H9 (cell line): ENCODE results near the gene PLD3. TPM values are rescaled to one million over a fixed set of nuclear protein-coding genes. Genes with fewer than 3 reads are reported as not detected.

Experiments
- DNase-seq: peaks from one replicate; pipeline ENCODE4 v3.0.0-alpha.2; 2017
- H2AFZ ChIP-seq: one replicate; pipeline ENCODE4 v1.6.1; 2013; ENCODE audit warnings: mild to moderate bottlenecking, low read length, control low read depth, moderate library complexity
- H2AK5ac ChIP-seq: 2 replicates; pipeline ENCODE4 v1.6.1; 2013; ENCODE audit warnings: low read length, control low read depth, mixed read lengths; ENCODE audit not compliant: insufficient read length
- H2BK120ac ChIP-seq: one replicate; pipeline ENCODE4 v1.6.1; 2013; ENCODE audit warnings: low read depth, mild to moderate bottlenecking, low read length, control low read depth, inconsistent platforms; ENCODE audit not compliant: poor library complexity, severe bottlenecking
- H2BK12ac ChIP-seq: 2 replicates; pipeline ENCODE4 v1.6.1; 2013; ENCODE audit warnings: low read length, control low read depth, mixed read lengths, low read depth; ENCODE audit not compliant: insufficient read length
- H2BK15ac ChIP-seq: 2 replicates; pipeline ENCODE4 v1.6.1; 2013; ENCODE audit warnings: low read depth, low read length, control low read depth
- H2BK20ac ChIP-seq: one replicate; pipeline ENCODE4 v1.6.1; 2013; ENCODE audit warnings: low read depth, mild to moderate bottlenecking, low read length, control low read depth, inconsistent platforms; ENCODE audit not compliant: poor library complexity, severe bottlenecking
- H2BK5ac ChIP-seq: 2 replicates; pipeline ENCODE4 v1.6.1; 2013; ENCODE audit warnings: low read length, control low read depth, mixed read lengths; ENCODE audit not compliant: insufficient read length
- H3K14ac ChIP-seq: 2 replicates; pipeline ENCODE4 v1.6.1; 2013; ENCODE audit warnings: low read length, control low read depth; ENCODE audit not compliant: insufficient read depth
- H3K18ac ChIP-seq: 2 replicates; pipeline ENCODE4 v1.6.1; 2013; ENCODE audit warnings: low read depth, mild to moderate bottlenecking, mixed read lengths, low read length, control low read depth; ENCODE audit not compliant: insufficient read length
- H3K23ac ChIP-seq: 2 replicates; pipeline ENCODE4 v1.6.1; 2013; ENCODE audit warnings: low read length, control low read depth, mixed read lengths, low read depth; ENCODE audit not compliant: insufficient read length
- H3K23me2 ChIP-seq: 2 replicates; pipeline ENCODE4 v1.6.1; 2013; ENCODE audit warnings: low read depth, mild to moderate bottlenecking, mixed read lengths, low read length, control low read depth; ENCODE audit not compliant: insufficient read length, poor library complexity, severe bottlenecking
- H3K27ac ChIP-seq: 2 replicates; pipeline ENCODE4 v1.5.1; 2013; ENCODE audit warnings: low read length, control low read depth, mixed read lengths, low read depth; ENCODE audit not compliant: insufficient read length
- H3K27me3 ChIP-seq: 2 replicates; pipeline ENCODE4 v1.6.1; 2013; ENCODE audit warnings: low read length, control low read depth, inconsistent platforms; ENCODE audit not compliant: insufficient read depth
- H3K4ac ChIP-seq: 2 replicates; pipeline ENCODE4 v1.6.1; 2013; ENCODE audit warnings: low read depth, mild to moderate bottlenecking, control low read depth, inconsistent platforms, low read length, moderate library complexity
- H3K4me1 ChIP-seq: 2 replicates; pipeline ENCODE4 v1.6.1; 2013; ENCODE audit warnings: low read length, control low read depth, inconsistent platforms; ENCODE audit not compliant: insufficient read depth
- H3K4me2 ChIP-seq: 2 replicates; pipeline ENCODE4 v1.6.1; 2013; ENCODE audit warnings: low read length, control low read depth, mixed read lengths; ENCODE audit not compliant: insufficient read length, insufficient read depth
- H3K56ac ChIP-seq: 2 replicates; pipeline ENCODE4 v1.6.1; 2013; ENCODE audit warnings: low read depth, mild to moderate bottlenecking, mixed read lengths, low read length, control low read depth; ENCODE audit not compliant: insufficient read length
- H3K79me1 ChIP-seq: 2 replicates; pipeline ENCODE4 v1.6.1; 2013; ENCODE audit warnings: low read depth, mild to moderate bottlenecking, moderate library complexity, low read length, control low read depth, inconsistent platforms; ENCODE audit not compliant: insufficient read depth, poor library complexity, severe bottlenecking
- H3K79me2 ChIP-seq: 2 replicates; pipeline ENCODE4 v1.6.1; 2013; ENCODE audit warnings: low read length, control low read depth, inconsistent platforms; ENCODE audit not compliant: insufficient read depth
- H3K9ac ChIP-seq: 2 replicates; pipeline ENCODE4 v1.6.1; 2013; ENCODE audit warnings: low read length, control low read depth, mixed read lengths; ENCODE audit not compliant: insufficient read length; ENCODE audit errors: extremely low read depth
- H3K9me3 ChIP-seq: one replicate; pipeline ENCODE4 v1.6.1; 2013; ENCODE audit warnings: low read depth, low read length, inconsistent platforms; ENCODE audit not compliant: control insufficient read depth
- H3T11ph ChIP-seq: one replicate; pipeline ENCODE4 v1.6.1; 2013; ENCODE audit warnings: mild to moderate bottlenecking, low read length, control low read depth, inconsistent platforms
- H4K20me1 ChIP-seq: one replicate; pipeline ENCODE4 v1.6.1; 2013; ENCODE audit not compliant: control insufficient read depth, insufficient read length, insufficient read depth
- H4K5ac ChIP-seq: 2 replicates; pipeline ENCODE4 v1.6.1; 2013; ENCODE audit warnings: low read depth, mild to moderate bottlenecking, mixed read lengths, low read length, control low read depth; ENCODE audit not compliant: insufficient read length
- H4K8ac ChIP-seq: replicated peaks from 2 replicates; pipeline ENCODE4 v1.6.1; 2013; ENCODE audit warnings: low read length, control low read depth, mixed read lengths, low read depth; ENCODE audit not compliant: insufficient read length
- H4K91ac ChIP-seq: 2 replicates; pipeline ENCODE4 v1.6.1; 2013; ENCODE audit warnings: low read depth, mild to moderate bottlenecking, moderate library complexity, mixed read lengths, low read length, control low read depth; ENCODE audit not compliant: insufficient read length
- H3K27ac Mint-ChIP-seq, 3 experiments: 2 replicates in 2 of 3; 3 replicates in 1 of 3; pipeline ENCODE4 v1.8.0; 2020 to 2021; ENCODE audit warnings: mixed read lengths in 3 of 3, mild to moderate bottlenecking in 1 of 3, moderate library complexity in 1 of 3
- H3K27me3 Mint-ChIP-seq: 2 replicates; pipeline ENCODE4 v1.8.0; 2021; ENCODE audit warnings: low read depth, mild to moderate bottlenecking, moderate library complexity, mixed read lengths
- H3K36me3 Mint-ChIP-seq, 3 experiments: 2 replicates in 2 of 3; 3 replicates in 1 of 3; pipeline ENCODE4 v1.8.0; 2020 to 2021; ENCODE audit warnings: low read depth in 3 of 3, mixed read lengths in 3 of 3; ENCODE audit not compliant: insufficient read depth in 1 of 3
- H3K4me1 Mint-ChIP-seq, 2 experiments: 2 replicates each; pipeline ENCODE4 v1.8.0; 2020; ENCODE audit warnings: mixed read lengths in 2 of 2
- H3K4me3 Mint-ChIP-seq, 2 experiments: 2 replicates in 1 of 2; 3 replicates in 1 of 2; pipeline ENCODE4 v1.8.0; 2020 to 2021; ENCODE audit warnings: mild to moderate bottlenecking in 2 of 2, mixed read lengths in 2 of 2, moderate library complexity in 1 of 2
- H3K9me3 Mint-ChIP-seq, 2 experiments: 2 replicates in 1 of 2; 3 replicates in 1 of 2; pipeline ENCODE4 v1.8.0; 2020; ENCODE audit warnings: mild to moderate bottlenecking in 2 of 2, mixed read lengths in 2 of 2, moderate library complexity in 1 of 2
- CTCF ChIP-seq: fragments of 200-600 bp; sonication (generic); conservative IDR thresholded peaks from 3 replicates; pipeline ENCODE4 v1.8.0; 2021; ENCODE audit warnings: antibody characterized with exemption, mild to moderate bottlenecking
- whole genome bisulfite sequencing: extraction: QIAGEN DNeasy Blood & Tissue Kit; methylation state at CpG from one replicate; pipeline ENCODE4 v1.1.7; 2013; ENCODE audit warnings: missing lambda C conversion rate, low lambda C conversion rate, mixed read lengths; ENCODE audit not compliant: insufficient read length; ENCODE audit errors: extremely low coverage; 5-methylcytosine and 5-hydroxymethylcytosine counted together
- total RNA-seq: library from RNA; stranded (reverse); gene quantifications from 2 replicates; pipeline ENCODE4 v1.2.1, GENCODE V29; 2021

PLD3 gene
- total RNA-seq, 1 experiment from 2014 or later, result 194 TPM

GRCh38 chr19:40387155-40387554 lies 38.7 kb downstream of the PLD3 start:
- Histone ChIP-seq H3K79me2 (no peaks in the 10 kb centered on the region), H4K91ac (no peak overlapping the region), H4K20me1 (no peaks in the 10 kb centered on the region), H3T11ph (no peak overlapping the region), H3K79me1 (no peaks in the 10 kb centered on the region), H3K9ac (no peak overlapping the region), H2BK20ac (no peak overlapping the region), H3K27me3 (no peaks in the 10 kb centered on the region), H3K4me1 (no peaks in the 10 kb centered on the region), H2BK120ac (no peak overlapping the region), H3K14ac (no peak overlapping the region), H4K8ac (no peak overlapping the region), H3K4me2 (no peak overlapping the region), H3K23ac (no peak overlapping the region), H4K5ac (no peak overlapping the region), H2BK12ac (no peak overlapping the region), H2AFZ (no peak overlapping the region), H2BK5ac (no peak overlapping the region), H2BK15ac (no peak overlapping the region), H3K27ac (no peak overlapping the region), H3K56ac (no peak overlapping the region), H3K23me2 (no peaks in the 10 kb centered on the region), H3K9me3 (no peaks in the 10 kb centered on the region), H2AK5ac (no peak overlapping the region), H3K4ac (no peak overlapping the region), H3K18ac (no peak overlapping the region)
- no peak for TF ChIP-seq CTCF
- no peak for DNase-seq
- Mint-ChIP-seq H3K36me3 (no peaks in the 10 kb centered on the region), H3K27me3 (peaks cover 10% of the 10 kb centered on the region; the same call in 1 of the 2 replicates), H3K4me1 (peaks cover 8 to 12% of the 10 kb centered on the region in 2 experiments), H3K4me3 (no peak overlapping the region), H3K9me3 (no peaks in the 10 kb centered on the region), H3K27ac (no peak overlapping the region)
- no CpG with 5 or more reads among the region's 10 CpGs for WGBS
